Stimulated activated CD4-positive, alpha-beta T cell treated with anti-CD3 and anti-CD28 coated beads, Interleukin-1b, Interleukin-23, amount 100 ng/mL, for 48 hours (primary cell): ENCODE results near the gene TREX2.

ENCODE experiments used
- DNase-seq: peaks from one replicate; pipeline ENCODE4 v3.0.0-alpha.2; 2020

TREX2 gene, protein sequence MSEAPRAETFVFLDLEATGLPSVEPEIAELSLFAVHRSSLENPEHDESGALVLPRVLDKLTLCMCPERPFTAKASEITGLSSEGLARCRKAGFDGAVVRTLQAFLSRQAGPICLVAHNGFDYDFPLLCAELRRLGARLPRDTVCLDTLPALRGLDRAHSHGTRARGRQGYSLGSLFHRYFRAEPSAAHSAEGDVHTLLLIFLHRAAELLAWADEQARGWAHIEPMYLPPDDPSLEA

DNA sequence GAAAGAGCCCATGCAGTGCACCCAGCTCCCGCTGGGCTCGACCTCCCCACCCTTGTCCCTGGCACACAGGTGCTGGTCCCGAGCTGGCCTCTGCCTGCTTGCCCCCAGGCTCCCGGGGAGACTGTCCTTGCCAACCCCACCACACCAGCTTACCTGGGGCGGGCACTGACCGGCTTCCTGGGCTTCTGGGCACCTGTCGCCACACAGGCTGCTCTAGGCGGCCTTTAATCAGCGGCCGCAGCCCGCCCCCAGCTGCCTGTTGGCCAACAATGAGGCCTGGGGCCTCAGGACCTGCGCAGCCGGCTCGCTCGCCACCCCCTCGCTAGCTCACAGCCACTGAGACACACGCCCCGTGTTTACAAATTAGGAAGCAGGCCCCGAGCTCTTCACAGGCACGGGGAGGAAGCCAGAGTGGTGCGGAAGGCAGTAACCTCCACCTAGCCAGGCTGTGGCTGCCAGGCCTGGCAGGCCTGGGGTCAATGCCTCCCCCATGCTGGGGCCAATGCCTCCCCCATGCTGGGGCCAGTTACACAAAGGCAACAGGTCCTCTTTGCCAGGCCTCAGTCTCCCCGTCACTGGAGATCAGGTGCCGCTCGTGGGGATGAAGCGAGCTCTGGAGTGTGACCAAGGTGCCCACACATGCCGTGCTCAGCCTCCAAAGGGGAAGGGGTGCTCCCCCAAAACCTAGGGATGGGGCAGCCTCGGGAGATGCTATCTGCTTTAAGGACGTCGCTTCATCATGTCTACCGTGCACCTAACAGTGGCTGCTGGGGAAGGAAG, at the start of gene TREX2:
TREX2 (minus strand) TSS at position 201 of the 780 bp plus-strand sequence. CDS start 626 bp downstream, outside the sequence.
- no peak for DNase-seq

DNA sequence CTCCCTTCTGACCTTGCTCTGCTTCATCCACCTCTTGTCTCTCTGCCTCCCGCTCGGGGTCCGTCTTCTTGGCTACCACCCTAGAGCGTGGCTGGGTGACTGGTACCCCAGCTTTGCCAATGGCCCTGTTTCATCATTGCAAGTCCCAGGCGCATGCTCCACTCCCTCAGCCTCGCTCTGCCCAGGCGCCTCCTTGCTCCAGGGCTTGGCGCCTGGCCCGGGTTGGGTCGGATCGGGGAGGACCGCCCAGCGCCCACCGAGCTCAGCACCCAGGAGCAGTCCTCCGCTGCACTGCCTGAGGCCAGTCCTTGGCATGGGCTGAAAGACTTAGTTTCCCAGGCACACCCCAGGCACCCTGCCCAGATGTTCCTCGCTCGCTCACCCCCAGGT, 49.5 kb upstream of the TREX2 start:
- no peak for DNase-seq

- DNase-seq = peak; percentile 8
Observed at GRCh38 chrX:153494541-153495361, 48.9 kb upstream of the TREX2 start, which contains the start of gene BGN. Gene BGN (plus strand): TSS chrX:153494980. CDS start chrX:153504632, 9,652 bp downstream.

GRCh38 chrX:153494061-153494460, 48.2 kb upstream of the TREX2 start:
- DNase-seq = no peak

GRCh38 chrX:153493085-153493484, 47.2 kb upstream of the TREX2 start:
- no peak for DNase-seq

- DNase-seq = no peak
Observed at GRCh38 chrX:153492543-153492942, 46.7 kb upstream of the TREX2 start.

DNA sequence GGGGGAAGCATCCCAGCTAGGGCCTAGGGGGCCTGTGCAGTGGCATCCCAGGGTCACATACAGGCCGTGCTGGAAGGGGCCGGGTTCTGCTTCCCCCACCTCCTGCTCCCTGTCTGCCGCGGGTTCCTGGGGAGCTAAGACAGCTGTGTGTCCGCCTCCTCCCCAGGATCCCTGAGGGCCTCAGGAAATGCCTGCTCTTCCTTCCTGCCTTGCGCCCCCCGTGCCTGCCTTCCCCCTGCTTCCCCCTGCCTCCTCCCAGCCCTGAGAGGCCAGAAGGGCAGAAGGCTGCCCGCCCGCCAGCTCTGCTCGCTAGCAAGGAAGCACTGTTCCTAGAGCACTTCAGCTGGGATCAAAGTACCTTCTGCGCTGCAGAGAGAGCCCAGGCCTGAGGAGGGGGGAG, 46.1 kb upstream of the TREX2 start:
- no peak for DNase-seq

- no peak for DNase-seq
Observed at GRCh38 chrX:153491351-153491914, 45.6 kb upstream of the TREX2 start.

GRCh38 chrX:153490217-153490930, 44.5 kb upstream of the TREX2 start:
- no peak for DNase-seq

DNA sequence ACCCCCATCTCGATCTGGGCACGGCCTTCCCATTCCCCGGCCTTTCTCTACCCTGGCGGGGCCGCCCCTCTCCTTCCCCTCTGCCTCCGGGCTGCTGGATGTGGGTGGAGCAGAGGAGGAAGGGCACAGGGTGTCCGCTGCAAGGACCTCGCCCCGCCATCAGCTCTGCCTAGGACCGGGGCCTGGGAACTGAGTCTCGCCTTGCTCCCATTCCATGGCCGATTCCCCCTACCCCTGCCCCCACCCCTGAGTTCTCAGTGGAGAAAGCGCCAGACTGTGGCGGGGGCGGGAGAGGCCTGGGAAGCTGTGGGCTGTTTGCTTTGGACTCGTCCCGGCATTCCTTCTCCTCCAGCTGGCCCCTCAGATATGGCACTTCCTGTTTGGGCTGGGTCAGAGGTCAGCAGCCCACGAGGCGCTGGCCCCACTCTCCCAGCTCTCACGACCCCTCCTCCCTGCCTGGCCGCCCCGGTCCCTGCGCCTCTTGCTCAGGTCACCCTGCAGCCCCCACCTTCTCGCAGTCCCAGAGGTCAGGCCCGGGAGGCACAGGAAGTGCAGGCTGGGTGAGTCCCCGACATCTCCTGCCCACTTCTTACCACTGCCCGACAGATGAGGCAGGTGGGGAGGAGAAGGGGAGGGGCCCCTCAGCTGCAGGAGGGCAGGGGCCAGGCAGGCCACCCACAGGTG, 42.5 kb upstream of the TREX2 start:
- no peak for DNase-seq

DNA sequence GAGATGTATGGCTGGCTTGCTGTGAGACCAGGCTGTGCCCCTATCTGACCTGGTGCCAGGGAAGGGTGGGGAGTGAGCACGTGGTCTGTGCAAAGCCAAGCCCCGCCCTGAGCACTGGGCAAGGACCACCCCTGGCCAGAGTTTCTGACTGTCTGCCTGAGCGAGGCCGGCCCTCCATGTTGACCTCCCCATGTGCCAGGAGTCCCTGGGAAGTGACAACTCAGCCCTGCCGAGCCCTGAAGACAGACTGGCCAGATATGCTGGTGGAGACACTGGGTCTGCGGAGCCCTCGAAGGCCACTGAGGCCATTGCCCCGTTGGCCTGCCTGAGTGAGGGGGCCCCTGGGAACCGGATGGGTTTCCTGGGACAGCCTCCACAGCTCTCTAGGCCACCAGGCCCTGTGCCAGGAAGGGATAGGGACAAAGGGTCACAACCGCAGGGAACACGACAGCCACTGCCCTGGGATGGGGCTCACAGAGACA, 41.8 kb upstream of the TREX2 start:
- DNase-seq = no peak

- no peak for DNase-seq
Observed at GRCh38 chrX:153486171-153486570, 40.3 kb upstream of the TREX2 start.

- no peak for DNase-seq
Observed at GRCh38 chrX:153485396-153486080, 39.7 kb upstream of the TREX2 start.

GRCh38 chrX:153482376-153483015, 36.6 kb upstream of the TREX2 start:
- DNase-seq = no peak

GRCh38 chrX:153481043-153481442, 35.2 kb upstream of the TREX2 start:
- no peak for DNase-seq

DNA sequence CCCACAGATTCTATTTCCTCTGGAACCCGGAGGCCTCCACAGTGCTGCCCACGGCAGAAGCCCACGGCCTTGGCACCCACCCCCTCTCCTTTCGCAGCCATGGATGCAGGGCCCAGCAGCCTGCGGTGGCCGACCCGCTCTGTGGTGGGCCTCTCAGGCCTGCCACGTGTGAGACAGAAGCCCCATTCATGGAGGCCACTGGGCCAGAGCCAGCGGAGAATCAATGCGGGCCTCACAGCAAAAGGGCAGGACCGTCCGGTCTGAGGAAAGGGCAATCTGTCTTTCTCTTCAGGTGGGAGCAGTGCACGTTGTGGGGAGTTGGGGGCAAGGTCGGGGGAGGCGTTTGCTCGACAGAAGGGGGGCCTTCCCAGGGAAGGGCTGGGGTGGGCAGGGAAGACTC, 32.9 kb upstream of the TREX2 start:
- DNase-seq = no peak

DNA sequence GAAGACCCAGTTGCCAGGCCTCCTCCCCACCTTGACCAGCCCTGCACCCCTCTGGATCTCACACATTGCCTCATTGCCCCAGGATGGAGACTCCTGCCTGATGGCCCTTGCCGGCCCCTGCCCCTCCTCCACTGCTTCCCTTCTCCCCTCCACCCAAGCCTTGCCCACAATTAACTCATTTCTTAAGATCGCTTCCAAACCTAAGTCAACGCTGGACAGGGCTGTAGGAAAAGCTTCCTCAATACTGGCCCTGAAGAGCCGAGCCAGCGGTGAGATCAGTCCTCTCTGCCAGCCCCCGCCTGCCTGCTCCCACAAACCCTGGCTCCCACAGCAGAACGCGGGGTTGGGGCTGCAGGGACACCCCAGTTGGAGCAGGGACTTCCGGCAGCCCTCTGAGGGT, 32.0 kb upstream of the TREX2 start:
- DNase-seq = no peak

GRCh38 chrX:153477364-153477857, 31.6 kb upstream of the TREX2 start:
- no peak for DNase-seq

DNA sequence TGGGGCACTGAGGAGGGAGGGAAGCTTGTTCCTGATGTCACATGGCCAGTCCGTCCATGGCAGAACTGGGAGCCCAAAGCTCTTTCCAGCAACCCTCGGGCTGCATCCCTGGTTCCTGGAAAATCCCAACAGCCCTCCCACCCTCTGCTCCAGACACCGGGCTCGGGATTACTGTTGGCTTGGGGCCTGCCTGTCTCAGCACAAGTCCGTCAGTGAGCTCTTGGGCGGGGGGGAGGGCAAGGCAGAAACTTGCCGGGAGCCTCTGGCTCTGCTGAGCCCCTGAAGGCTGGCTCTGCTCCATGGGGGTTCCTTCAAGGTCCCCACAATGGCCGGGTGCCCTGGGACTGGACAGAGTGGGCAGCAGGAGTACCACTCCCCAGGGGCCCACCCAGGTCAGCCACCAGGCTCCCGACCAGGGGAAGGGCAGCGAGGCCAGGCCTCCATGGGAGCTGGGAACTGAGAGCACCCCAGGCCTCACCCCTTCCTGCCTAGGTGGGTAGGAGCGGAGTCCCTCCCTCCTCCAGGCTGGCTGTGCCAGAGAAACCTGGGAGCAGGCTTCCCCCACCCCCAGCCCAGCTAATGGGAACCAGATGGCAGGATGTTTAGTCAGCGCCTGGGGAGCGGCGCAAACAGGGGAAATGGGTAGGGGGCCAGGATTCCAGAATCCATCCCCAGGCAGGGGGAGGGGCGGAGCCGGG, 31.0 kb upstream of the TREX2 start:
- DNase-seq = no peak
